Astrocyte of the spinal cord (primary cell): ENCODE measurements around the gene CYP19A1.

Source experiments
- DNase-seq: peaks from one replicate; pipeline ENCODE4 v3.0.0; 2011; ENCODE audit warnings: low read depth, low spot score
- H3K4me3 ChIP-seq: 2 replicates; pipeline ENCODE4 v1.5.1; 2011; ENCODE audit warnings: low read depth, mild to moderate bottlenecking, low read length, moderate library complexity
- CTCF ChIP-seq: IDR thresholded peaks from 2 replicates; pipeline ENCODE4 v1.5.1; 2012; ENCODE audit warnings: low read depth, mild to moderate bottlenecking, low read length, inconsistent platforms
- in situ Hi-C: cut with HindIII; loops from 2 replicates; pipeline ENCODE4 v1.10.0; 2017; ENCODE audit warnings: low sequenced_read_pairs

Gene CYP19A1

GRCh38 chr15:51185213-51186159, 152.9 kb downstream of the CYP19A1 start:
- in situ Hi-C loops: no loop called here
- TF ChIP-seq CTCF: no peak
- H3K4me3 ChIP-seq: no peak overlapping the region
- no peak for DNase-seq

GRCh38 chr15:51184627-51185026, 153.8 kb downstream of the CYP19A1 start:
- DNase-seq: no peak
- in situ Hi-C loops: no loop called here
- TF ChIP-seq CTCF: no peak
- no peak overlapping the region for H3K4me3 ChIP-seq

GRCh38 chr15:51183076-51183475, 155.3 kb downstream of the CYP19A1 start:
- no peak overlapping the region for H3K4me3 ChIP-seq
- no peak for DNase-seq
- in situ Hi-C loops: no loop called here
- TF ChIP-seq CTCF: no peak

- in situ Hi-C loops: no loop called here
- H3K4me3 ChIP-seq: no peak overlapping the region
- DNase-seq: no peak
- no peak for TF ChIP-seq CTCF
Measured at GRCh38 chr15:51181905-51182304, 156.5 kb downstream of the CYP19A1 start.

- H3K4me3 ChIP-seq: no peak overlapping the region
- in situ Hi-C loops: no loop called here
- DNase-seq: no peak
- TF ChIP-seq CTCF: no peak
Measured at GRCh38 chr15:51181221-51181620, 157.2 kb downstream of the CYP19A1 start.

- H3K4me3 ChIP-seq: no peak overlapping the region
- TF ChIP-seq CTCF: no peak
- DNase-seq: no peak
- in situ Hi-C loops: no loop called here
Measured at GRCh38 chr15:51180534-51180933, 157.9 kb downstream of the CYP19A1 start.
